ENCODE measurements around the gene HERC3.

GRCh38 chr4:88659055-88659889 is 67.0 kb downstream of the HERC3 start:
- TF ChIP-seq SMAD3 (CRISPR knock-in tag; IDR thresholded peaks at IDR 0.05; ENCODE audit: borderline replicate concordance) (no peak), HMGA2 (CRISPR knock-in tag; IDR thresholded peaks at IDR 0.05) (no peak), CTCF (IDR thresholded peaks at IDR 0.05) (peak; percentile 43; the same call in 1 of the 2 replicates), MYBL2 (CRISPR knock-in tag; IDR thresholded peaks at IDR 0.05) (no peak)
- TF ChIP-seq, protein P1, sequence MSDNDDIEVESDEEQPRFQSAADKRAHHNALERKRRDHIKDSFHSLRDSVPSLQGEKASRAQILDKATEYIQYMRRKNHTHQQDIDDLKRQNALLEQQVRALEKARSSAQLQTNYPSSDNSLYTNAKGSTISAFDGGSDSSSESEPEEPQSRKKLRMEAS (CRISPR knock-in tag; IDR thresholded peaks at IDR 0.05) = no peak
- TF ChIP-seq, protein P2, sequence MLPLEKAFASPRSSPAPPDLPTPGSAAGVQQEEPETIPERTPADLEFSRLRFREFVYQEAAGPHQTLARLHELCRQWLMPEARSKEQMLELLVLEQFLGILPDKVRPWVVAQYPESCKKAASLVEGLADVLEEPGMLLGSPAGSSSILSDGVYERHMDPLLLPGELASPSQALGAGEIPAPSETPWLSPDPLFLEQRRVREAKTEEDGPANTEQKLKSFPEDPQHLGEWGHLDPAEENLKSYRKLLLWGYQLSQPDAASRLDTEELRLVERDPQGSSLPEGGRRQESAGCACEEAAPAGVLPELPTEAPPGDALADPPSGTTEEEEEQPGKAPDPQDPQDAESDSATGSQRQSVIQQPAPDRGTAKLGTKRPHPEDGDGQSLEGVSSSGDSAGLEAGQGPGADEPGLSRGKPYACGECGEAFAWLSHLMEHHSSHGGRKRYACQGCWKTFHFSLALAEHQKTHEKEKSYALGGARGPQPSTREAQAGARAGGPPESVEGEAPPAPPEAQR (CRISPR knock-in tag; IDR thresholded peaks at IDR 0.05) = no peak
- TF ChIP-seq, protein P3, sequence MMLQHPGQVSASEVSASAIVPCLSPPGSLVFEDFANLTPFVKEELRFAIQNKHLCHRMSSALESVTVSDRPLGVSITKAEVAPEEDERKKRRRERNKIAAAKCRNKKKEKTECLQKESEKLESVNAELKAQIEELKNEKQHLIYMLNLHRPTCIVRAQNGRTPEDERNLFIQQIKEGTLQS (CRISPR knock-in tag; conservative IDR thresholded peaks at IDR 0.05) = no peak

Data from WTC11 (cell line).